Activated CD8-positive, alpha-beta memory T cell treated with anti-CD3 and anti-CD28 coated beads for 48 hours (primary cell): Measurements from ENCODE around the gene RITA1.

Experiments used
- DNase-seq, 3 experiments: peaks; one replicate each; pipeline ENCODE4 v3.0.0-alpha.2; 2020; ENCODE audit warnings: low read depth in 2 of 3, low spot score in 2 of 3

RITA1 gene

DNA sequence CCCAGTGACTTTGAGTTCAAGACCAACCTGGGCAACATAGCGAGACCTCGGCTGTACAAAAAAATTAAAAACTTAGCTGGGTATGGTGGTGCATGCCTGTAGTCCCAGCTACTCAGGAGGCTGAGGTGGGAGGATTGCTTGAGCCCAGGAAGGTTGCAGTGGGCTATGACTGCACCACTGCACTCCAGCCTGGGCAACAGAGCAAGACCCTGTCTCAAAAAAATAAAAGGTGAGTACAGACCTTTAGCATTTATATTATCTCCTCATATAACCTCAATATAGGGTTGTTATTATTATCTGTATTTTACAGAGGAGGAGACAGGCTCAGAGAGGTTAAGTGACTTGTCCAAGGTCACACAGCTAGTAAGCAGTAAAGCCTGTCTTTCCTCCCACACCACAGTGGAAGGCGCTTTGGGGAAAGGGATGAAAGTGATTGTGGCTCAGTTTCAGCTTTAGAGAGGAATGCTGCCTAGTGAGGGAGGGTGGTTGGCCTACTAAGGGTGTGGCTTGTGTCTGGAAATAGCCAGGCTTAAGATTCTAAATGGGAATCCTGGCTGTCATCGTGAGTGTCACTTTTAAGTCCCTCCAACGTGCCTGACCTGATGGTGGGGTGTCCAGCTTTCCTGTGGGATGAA lies 43.0 kb downstream of the RITA1 start:
- no peak for DNase-seq

DNA sequence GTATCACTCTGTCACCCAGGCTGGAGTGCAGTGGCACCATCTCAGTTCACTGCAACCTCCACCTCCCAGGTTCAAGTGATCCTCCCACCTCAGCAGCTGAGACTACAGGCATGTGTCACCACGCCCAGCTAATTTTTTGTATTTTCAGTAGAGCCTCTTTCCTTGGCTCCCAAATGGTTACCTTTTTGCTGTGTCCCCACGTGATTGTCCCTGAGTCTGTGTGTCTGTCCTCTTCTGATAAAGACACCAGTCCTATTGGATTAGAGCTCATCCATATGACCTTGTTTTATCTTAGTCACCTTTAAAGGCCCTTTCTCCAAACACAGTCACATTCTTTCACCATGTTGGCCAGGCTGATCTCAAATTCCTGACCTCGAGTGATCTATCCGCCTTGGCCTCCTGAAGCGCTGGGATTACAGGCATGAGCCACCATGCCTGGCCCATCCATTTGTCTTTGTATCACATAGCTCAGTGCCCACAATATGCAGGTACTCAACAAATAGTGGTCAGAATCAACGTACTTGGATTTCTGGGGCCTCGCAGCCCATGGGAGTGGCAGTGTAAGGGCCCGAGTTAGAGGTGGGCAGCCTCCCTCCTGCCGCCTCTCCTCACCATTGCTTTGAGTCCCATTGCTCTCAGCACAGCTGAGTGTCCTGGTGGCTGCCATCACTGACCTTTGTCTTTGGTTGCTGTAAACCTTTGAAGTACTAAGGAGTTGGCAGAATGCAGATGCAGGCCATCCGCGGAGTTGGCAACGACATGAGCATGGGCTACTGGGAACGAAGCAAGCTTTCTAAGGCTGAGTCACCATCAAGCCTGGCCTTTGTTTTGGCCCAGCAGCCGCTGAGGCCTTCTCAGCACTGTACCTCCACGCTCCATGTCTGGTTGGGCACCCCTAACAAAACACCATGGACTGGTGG lies 45.1 kb downstream of the RITA1 start:
- DNase-seq = no peak

DNA sequence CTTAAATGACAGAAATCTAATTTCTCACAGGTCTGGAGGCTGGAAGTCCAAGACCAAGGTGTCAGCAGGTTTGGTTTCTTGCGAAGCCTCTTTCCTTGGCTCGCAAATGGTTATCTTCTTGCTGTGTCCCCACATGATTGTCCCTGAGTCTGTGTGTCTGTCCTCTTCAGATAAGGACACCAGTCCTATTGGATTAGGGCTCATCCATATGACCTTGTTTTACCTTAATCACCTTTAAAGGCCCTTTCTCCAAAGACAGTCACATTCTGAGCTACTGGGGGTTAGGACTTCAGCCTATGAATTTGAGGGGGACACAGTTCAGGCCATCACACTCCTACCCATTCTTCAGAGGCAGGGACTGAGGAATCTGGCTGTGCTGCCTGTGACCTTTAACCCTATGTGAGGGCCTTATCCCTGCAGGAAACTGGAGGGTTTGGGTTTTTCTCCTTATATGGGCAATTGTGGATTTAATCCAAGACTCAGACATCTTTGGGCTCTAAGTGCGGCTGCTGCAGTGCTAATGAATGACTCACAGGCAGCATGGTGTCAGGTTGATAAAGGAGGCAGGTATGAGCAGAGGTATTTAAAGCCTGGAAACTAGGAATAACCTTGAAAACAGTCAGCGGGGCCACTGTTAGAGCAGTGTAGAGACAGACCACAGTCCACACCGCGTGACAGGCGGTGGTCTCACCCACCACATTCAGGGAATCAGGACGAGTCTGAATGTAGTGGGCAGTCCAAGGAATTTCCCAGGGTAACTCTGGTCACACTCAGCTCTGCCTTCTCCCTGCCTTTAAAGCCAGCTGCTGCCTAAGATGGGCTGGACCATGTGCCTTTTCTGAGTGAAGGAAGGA lies 45.9 kb downstream of the RITA1 start:
- no peak for DNase-seq

DNA sequence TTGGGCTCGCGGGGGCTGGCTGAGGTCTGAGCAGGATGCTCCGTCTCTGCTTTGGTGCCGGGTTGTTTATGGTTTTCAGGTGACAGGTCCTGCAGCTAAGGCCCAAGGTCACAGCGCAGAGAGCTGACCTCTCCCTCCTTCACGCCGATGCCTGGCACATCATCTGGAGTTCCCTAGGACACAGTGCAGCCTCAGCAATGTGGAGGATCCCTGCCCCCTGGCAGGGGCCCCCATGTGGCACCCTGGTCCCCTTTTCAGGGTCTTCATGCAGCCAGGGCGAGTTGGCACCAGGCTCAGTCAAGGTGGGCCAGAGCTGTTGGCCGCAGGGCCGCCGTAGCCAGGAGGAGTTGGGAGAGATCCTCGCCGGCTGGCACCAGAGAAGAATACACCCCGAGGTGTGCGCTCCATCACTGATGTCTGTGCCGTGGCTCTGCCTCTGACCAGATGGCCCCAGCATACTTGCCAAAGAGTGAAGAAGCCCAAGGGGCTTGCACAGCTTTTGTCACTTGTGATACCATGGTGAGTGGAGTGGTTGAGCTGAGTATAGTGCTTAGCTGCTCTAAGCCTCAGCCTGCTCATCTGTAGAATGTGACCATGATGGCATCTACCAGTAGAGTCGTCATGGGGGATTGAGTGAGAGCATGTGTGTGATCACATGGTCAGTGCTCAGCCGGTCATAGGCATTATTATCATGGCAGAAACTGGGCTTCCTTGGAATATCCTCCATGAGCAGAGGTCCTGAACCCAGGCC lies 46.7 kb downstream of the RITA1 start:
- DNase-seq = no peak

DNA sequence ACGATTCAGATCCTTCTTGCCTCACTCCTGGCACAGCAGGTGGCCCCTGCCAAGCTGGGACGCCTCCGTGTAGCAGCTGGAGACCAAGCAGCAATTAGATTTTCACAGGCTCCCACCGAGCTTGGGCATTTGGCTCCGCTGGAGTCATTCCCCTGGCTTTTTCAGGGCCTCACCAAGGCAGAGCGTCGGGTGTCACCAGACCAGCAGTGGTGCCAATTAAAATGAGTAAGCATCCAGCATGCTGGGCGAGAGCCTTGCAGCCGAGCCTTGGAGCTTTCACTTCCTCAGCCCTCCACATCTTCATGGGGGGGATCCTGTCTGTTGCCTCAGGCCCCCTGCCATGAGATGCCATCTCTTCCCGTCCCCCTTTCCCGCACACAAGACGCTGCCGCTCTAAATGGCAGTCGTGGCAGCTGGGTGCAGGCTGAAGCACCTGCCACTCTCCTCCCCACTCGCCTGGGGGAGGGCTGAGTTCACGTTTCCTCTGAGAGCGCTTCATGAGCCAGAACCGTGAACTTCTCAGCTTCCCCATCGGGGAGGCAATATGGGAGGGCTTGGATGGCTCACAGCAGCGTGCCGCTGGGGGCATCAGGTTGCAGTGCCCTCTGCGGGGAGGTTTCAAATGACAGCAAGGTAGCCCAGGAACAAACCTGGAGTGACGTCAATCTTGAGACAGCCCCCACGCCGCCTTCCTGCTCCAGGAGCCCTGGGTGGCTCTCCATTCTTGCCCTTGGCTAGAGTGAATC lies 47.5 kb downstream of the RITA1 start:
- DNase-seq = peak in 2 of 3 experiments; percentile 19 to 33

DNA sequence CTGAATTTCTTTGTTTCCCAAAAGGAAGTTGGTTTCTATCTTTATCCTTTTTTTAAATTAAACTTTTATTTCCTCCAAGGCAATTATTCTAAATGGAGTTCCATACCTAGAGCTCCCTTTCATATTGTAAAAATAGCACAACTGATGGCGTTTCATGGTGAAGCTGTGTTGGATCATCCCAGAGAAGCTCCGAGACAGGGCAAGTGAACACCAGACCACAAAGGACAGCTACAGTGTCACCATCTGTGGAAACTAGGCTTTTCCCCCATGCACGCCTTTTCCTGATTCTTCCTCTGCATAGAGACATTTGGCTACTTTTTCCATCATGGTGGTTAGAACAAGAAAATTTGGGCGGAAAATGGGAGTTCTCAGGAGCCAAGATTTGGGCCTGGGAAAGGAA lies 48.4 kb downstream of the RITA1 start:
- no peak for DNase-seq

DNA sequence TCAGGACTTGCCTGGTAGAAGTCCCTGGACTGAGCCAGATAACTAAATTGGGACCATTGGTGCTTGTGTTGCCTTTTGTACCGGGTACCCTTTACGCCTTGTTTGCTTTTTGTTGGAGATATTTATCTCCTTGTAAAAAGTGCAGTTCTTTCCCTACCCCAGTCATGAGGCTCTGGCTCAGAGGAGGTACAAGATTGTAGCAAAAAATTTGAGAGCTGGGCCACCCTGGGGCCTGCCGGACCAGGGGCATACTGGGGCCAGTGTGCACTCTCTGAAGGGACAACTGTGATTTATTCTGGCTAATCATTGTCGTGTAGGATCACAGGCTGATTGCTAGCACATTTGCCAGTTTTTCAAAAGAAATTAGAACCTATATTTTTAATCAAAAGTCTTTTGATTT lies 49.0 kb downstream of the RITA1 start:
- no peak for DNase-seq

DNA sequence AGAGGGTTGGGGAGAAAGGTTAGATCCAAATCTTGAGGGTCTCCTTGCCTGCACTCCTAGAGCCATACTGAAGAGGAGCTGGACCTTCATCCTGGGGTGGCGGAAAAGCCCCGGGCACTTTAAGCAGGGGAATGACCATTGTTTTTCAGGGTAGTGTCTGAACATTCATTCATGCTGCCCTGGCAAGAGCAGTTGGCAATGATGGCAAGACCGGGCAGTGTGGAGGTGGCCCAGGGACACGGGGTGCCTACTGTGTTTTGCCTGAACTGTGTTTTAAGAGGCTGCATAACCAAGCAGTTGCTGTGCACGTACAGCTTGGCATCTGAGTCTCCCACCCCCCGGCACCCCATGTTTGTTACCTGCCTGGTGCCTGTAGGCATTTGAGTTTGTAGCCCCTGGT lies 50.5 kb downstream of the RITA1 start:
- no peak for DNase-seq

DNA sequence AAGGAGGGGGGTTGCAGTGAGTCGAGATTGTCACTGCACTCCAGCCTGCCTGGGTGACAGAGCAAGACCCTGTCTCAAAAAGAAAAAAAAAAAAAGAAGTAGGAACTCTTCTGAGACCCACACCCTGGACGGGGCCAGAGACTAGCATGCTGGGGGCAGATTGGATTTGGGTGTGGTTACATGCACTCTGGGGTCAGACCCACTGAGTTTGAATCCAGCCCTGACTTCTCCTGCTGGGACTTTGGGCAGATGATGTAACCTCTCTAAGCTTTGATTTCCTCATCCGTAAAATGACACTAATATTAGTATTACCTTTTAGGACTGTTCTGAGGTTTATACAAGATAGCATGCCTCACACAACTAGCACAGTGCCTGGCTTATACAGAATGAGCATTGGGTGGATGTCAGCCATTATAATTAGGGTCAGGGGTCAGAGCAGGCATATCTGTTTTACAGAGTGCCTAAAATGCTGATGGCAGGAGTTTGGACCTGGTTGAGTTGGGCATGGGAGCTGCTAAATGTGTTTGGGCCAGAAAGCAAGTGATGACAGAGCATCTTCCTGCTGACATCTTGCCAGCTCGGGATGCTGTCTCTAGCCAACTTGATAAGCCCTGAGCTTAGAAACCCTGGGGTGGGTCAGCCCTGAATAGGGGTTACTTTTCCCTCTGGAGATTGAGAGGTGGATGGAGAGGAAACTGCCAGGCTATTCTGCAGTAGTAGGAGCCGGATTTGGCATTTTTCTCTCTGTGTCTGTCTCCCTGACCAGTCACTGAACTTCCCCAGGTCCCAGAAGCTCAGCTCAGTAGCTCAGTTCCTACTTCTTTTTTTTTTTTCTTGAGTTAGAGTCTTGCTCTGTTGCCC lies 51.2 kb downstream of the RITA1 start:
- DNase-seq = no peak

DNA sequence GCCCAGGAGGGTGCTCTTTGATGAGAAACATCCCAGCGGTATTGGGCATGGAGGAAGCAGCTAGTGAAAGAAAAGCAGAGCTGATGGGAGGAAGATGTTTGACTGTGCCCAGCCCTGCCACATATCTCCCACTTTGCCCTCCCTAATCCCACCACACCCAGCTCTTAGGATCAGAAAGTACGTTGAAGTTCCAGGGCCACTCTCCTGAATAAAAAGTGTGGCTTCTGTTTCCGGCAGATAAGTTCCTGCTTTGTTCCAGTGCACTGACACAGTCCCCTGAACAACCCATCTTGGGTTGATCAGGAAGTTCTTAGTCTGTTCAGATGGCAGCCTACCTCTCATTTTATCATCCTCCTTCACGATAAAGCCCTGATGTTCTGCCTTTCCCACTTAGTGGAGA lies 52.2 kb downstream of the RITA1 start:
- DNase-seq = no peak

DNA sequence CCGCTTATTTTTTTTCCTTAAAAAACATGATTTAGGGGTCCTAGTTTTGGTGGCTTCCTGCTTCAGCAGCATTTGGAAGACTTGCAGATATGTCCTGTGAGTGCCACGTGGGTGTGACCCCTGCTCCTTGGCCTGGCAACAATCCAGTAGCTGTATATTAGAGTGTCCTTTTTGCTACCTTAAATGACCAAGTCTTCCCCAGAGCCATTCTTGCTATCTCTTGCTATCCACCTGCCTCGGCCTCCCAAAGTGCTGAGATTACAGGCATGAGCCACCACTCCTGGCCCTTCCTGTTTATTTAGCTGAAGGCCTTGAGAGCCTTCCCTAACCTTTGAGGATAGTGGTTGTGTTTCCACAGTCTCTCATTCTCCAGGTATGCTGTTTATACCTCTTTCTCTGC lies 52.8 kb downstream of the RITA1 start:
- no peak for DNase-seq

DNA sequence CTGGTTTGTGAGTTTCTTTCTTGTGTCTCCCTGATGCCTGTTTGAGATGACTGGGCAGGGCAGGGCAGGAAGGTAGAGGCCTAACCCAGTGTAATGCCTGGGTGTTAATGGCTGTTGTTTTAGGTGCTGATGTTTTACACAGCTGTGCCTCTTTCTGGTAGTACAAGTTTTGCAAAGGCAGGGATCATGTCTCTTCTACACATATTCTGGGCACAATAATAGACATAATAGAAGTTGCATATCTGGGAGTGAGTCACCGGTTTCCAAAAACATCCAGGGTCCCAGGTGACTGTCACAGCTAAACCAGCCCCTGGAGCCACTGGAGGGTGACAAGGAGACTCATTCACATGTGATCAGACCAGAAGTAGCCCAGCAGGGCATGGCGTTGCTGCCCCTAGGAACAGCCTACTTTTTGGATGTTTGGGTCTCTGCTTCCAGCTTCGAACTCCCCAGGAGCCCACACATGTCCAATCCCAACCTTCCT lies 53.8 kb downstream of the RITA1 start:
- DNase-seq = no peak

DNA sequence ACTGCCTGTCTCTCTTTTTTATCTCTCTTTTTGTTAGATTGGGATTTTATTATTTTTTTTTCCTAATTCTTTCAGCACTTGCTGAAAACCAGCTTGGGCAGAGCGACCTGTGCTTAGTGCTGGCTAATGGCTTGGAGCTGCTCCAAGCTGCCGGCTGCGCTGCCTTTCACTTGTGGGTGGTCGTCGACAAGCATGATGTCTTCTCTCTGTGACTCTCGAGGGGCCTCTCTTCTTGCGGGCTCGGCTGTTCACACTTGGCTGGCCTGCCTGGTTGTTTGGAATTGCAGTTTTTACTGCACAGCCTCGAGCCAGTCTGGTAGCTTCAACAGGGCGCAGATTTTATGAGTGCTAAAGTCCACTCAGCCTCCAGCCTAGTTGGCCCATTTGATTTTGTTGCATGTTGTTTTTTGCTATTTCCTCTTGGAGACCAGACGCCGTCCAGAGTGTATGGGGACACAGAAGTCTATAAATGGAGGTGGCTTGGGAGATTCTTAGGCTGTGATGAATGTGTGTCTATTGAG lies 54.4 kb downstream of the RITA1 start:
- DNase-seq = no peak

DNA sequence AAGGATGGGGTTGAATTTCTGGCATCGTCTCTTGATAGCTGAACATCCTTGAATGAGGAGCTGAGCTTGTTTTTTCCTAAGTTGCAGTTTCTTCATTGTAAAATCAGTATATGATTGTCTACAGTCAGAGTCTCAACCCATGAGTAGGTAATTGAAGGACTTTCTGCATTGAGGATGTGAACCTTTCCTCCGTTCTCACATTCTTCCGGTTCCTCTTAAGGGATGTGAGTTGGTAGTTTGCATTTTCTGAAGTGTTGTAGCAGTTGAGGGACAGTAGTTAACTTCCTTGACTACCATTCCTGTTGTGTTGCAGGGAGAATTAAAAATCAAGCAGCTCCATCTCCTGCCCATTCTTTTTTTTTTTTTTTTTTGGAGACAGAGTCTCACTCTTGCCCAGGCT lies 54.9 kb downstream of the RITA1 start:
- DNase-seq = no peak

DNA sequence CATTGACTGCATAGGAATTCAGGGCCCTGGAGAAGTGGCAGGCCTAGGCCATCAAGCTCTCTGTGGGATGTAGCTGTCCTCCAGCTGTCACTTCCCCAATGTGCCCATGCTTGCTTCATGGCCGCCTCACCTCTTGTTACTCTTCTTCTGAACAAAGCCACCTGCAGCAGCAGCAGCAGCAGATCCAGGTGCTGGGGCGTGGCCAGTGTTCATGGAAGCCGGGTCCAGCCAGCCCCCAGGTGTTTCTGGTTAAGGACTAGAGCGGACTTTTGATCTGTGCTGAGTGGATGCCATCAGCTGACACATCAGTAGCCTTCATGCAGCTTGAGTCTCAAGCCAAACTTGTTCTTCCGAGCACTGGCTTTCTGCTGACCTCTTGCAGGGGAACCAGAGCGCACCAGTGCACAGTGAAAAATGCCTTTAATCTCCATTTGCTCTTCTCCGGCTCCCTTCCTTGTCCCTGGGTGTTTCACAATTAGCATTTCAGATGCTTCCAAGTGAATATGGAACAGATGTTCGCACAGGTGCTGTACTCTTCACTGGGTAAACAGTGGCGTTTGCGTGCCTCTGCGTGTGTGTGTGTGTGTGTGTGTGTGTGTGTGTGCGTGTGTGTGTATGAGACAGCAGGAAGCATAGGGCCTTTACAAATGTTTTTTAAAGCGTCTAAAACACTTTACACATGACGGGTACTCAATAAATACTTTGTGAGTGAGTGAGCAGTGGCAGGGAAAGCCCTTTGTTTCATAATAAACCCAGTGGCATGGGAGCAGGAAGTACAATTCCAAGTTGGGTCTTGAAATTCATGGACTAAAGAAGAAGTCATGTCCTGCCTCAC lies 55.9 kb downstream of the RITA1 start:
- DNase-seq = no peak
